H1 (cell line): ENCODE data around the gene CYP1A2.

Experiments used
- CREB1 ChIP-seq: IDR thresholded peaks from 2 replicates; pipeline ENCODE4 v1.6.1; 2012; ENCODE audit warnings: inconsistent platforms
- EZH2 ChIP-seq: fragments of 200-600 bp; sonication (generic); IDR thresholded peaks from 2 replicates; pipeline ENCODE4 v1.7.1; 2012; ENCODE audit warnings: low read depth, mild to moderate bottlenecking, moderate library complexity, low read length, inconsistent platforms; ENCODE audit not compliant: severe bottlenecking
- MAFK ChIP-seq: IDR thresholded peaks from 2 replicates; pipeline ENCODE4 v1.6.1; 2012; ENCODE audit warnings: low read depth, mild to moderate bottlenecking, improper control_type of control experiment, low read length
- PHF8 ChIP-seq: fragments of 200-600 bp; sonication (generic); conservative IDR thresholded peaks from 2 replicates; pipeline ENCODE4 v1.7.1; 2012; ENCODE audit warnings: low read depth, mild to moderate bottlenecking, inconsistent platforms, low read length, moderate library complexity
- RAD21 ChIP-seq, 2 experiments: IDR thresholded peaks in 1 of 2; conservative IDR thresholded peaks in 1 of 2; 2 replicates each; pipeline ENCODE4 v1.6.1; 2011; ENCODE audit warnings: low read depth in 2 of 2, low read length in 2 of 2, improper control_type of control experiment in 1 of 2, inconsistent platforms in 1 of 2, mild to moderate bottlenecking in 1 of 2, moderate library complexity in 1 of 2
- RBBP5 ChIP-seq: IDR thresholded peaks from 2 replicates; pipeline ENCODE4 v1.7.1; 2012; ENCODE audit warnings: low read depth, mild to moderate bottlenecking, inconsistent platforms, low read length, moderate library complexity, borderline replicate concordance
- RXRA ChIP-seq: IDR thresholded peaks from 2 replicates; pipeline ENCODE4 v1.6.1; 2011; ENCODE audit warnings: low read depth, mild to moderate bottlenecking, low read length, moderate library complexity; ENCODE audit not compliant: insufficient read depth
- SP4 ChIP-seq: IDR thresholded peaks from 2 replicates; pipeline ENCODE4 v1.6.1; 2012; ENCODE audit warnings: low read length, inconsistent platforms
- SRF ChIP-seq: IDR thresholded peaks from 2 replicates; pipeline ENCODE4 v1.6.1; 2011; ENCODE audit warnings: mild to moderate bottlenecking, low read depth, low read length, moderate library complexity
- TAF1 ChIP-seq: IDR thresholded peaks from 2 replicates; pipeline ENCODE4 v1.6.1; 2011; ENCODE audit warnings: mild to moderate bottlenecking, low read depth, low read length
- TBP ChIP-seq: IDR thresholded peaks from 2 replicates; pipeline ENCODE4 v1.6.1; 2011; ENCODE audit warnings: low read depth, low read length, improper control_type of control experiment
- USF2 ChIP-seq: IDR thresholded peaks from 2 replicates; pipeline ENCODE4 v1.6.1; 2011; ENCODE audit warnings: low read length, improper control_type of control experiment
- TF ChIP-seq, protein P1 (sequence below), 3 experiments: IDR thresholded peaks; 1 replicate in 2 of 3; 2 replicates in 1 of 3; pipeline versions ENCODE4 v1.5.1 to v1.6.1; 2011; ENCODE audit warnings: low read length in 3 of 3, mild to moderate bottlenecking in 3 of 3, inconsistent platforms in 2 of 3, low read depth in 1 of 3, moderate library complexity in 1 of 3; ENCODE audit not compliant: insufficient read depth in 1 of 3; ENCODE audit errors: control extremely low read depth in 1 of 3
- TF ChIP-seq, protein P2 (sequence below): fragments of 300-600 bp; sonication (generic); IDR thresholded peaks from 2 replicates; pipeline ENCODE4 v1.7.1; 2012; ENCODE audit warnings: low read length, moderate library complexity, mild to moderate bottlenecking, inconsistent platforms; ENCODE audit not compliant: insufficient replicate concordance

- TF ChIP-seq, protein P1, sequence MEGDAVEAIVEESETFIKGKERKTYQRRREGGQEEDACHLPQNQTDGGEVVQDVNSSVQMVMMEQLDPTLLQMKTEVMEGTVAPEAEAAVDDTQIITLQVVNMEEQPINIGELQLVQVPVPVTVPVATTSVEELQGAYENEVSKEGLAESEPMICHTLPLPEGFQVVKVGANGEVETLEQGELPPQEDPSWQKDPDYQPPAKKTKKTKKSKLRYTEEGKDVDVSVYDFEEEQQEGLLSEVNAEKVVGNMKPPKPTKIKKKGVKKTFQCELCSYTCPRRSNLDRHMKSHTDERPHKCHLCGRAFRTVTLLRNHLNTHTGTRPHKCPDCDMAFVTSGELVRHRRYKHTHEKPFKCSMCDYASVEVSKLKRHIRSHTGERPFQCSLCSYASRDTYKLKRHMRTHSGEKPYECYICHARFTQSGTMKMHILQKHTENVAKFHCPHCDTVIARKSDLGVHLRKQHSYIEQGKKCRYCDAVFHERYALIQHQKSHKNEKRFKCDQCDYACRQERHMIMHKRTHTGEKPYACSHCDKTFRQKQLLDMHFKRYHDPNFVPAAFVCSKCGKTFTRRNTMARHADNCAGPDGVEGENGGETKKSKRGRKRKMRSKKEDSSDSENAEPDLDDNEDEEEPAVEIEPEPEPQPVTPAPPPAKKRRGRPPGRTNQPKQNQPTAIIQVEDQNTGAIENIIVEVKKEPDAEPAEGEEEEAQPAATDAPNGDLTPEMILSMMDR (IDR thresholded peaks at IDR 0.05; ENCODE audit: control extremely low read depth in 1 of 3, insufficient read depth in 1 of 3, low read depth in 1 of 3, low read length in 3 of 3): no peak
- TF ChIP-seq TAF1 (no peak), TBP (no peak), RBBP5 (no peak), MAFK (no peak), EZH2 (no peak), RXRA (no peak), CREB1 (no peak), SP4 (no peak), USF2 (no peak), SRF (no peak), PHF8 (no peak), RAD21 (IDR thresholded peaks at IDR 0.05 in 1 of 2, conservative IDR thresholded peaks at IDR 0.05 in 1 of 2; ENCODE audit: low read depth in 2 of 2, low read length in 2 of 2) (no peak)
- TF ChIP-seq, protein P2, sequence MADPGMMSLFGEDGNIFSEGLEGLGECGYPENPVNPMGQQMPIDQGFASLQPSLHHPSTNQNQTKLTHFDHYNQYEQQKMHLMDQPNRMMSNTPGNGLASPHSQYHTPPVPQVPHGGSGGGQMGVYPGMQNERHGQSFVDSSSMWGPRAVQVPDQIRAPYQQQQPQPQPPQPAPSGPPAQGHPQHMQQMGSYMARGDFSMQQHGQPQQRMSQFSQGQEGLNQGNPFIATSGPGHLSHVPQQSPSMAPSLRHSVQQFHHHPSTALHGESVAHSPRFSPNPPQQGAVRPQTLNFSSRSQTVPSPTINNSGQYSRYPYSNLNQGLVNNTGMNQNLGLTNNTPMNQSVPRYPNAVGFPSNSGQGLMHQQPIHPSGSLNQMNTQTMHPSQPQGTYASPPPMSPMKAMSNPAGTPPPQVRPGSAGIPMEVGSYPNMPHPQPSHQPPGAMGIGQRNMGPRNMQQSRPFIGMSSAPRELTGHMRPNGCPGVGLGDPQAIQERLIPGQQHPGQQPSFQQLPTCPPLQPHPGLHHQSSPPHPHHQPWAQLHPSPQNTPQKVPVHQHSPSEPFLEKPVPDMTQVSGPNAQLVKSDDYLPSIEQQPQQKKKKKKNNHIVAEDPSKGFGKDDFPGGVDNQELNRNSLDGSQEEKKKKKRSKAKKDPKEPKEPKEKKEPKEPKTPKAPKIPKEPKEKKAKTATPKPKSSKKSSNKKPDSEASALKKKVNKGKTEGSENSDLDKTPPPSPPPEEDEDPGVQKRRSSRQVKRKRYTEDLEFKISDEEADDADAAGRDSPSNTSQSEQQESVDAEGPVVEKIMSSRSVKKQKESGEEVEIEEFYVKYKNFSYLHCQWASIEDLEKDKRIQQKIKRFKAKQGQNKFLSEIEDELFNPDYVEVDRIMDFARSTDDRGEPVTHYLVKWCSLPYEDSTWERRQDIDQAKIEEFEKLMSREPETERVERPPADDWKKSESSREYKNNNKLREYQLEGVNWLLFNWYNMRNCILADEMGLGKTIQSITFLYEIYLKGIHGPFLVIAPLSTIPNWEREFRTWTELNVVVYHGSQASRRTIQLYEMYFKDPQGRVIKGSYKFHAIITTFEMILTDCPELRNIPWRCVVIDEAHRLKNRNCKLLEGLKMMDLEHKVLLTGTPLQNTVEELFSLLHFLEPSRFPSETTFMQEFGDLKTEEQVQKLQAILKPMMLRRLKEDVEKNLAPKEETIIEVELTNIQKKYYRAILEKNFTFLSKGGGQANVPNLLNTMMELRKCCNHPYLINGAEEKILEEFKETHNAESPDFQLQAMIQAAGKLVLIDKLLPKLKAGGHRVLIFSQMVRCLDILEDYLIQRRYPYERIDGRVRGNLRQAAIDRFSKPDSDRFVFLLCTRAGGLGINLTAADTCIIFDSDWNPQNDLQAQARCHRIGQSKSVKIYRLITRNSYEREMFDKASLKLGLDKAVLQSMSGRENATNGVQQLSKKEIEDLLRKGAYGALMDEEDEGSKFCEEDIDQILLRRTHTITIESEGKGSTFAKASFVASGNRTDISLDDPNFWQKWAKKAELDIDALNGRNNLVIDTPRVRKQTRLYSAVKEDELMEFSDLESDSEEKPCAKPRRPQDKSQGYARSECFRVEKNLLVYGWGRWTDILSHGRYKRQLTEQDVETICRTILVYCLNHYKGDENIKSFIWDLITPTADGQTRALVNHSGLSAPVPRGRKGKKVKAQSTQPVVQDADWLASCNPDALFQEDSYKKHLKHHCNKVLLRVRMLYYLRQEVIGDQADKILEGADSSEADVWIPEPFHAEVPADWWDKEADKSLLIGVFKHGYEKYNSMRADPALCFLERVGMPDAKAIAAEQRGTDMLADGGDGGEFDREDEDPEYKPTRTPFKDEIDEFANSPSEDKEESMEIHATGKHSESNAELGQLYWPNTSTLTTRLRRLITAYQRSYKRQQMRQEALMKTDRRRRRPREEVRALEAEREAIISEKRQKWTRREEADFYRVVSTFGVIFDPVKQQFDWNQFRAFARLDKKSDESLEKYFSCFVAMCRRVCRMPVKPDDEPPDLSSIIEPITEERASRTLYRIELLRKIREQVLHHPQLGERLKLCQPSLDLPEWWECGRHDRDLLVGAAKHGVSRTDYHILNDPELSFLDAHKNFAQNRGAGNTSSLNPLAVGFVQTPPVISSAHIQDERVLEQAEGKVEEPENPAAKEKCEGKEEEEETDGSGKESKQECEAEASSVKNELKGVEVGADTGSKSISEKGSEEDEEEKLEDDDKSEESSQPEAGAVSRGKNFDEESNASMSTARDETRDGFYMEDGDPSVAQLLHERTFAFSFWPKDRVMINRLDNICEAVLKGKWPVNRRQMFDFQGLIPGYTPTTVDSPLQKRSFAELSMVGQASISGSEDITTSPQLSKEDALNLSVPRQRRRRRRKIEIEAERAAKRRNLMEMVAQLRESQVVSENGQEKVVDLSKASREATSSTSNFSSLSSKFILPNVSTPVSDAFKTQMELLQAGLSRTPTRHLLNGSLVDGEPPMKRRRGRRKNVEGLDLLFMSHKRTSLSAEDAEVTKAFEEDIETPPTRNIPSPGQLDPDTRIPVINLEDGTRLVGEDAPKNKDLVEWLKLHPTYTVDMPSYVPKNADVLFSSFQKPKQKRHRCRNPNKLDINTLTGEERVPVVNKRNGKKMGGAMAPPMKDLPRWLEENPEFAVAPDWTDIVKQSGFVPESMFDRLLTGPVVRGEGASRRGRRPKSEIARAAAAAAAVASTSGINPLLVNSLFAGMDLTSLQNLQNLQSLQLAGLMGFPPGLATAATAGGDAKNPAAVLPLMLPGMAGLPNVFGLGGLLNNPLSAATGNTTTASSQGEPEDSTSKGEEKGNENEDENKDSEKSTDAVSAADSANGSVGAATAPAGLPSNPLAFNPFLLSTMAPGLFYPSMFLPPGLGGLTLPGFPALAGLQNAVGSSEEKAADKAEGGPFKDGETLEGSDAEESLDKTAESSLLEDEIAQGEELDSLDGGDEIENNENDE: no peak
Measured at GRCh38 chr15:74792227-74793016, 43.8 kb downstream of the CYP1A2 start.
